HepG2 (cell line): ENCODE results near the gene MGAT2. TPM values are rescaled to one million over a fixed set of nuclear protein-coding genes. Genes with fewer than 3 reads are reported as not detected.

ENCODE experiments used
- AFF4 ChIP-seq: sonication (generic); formaldehyde crosslinking; IDR thresholded peaks from 2 replicates; pipeline ENCODE4 v1.4.0; 2020; ENCODE audit warnings: missing genetic modification reagents
- BATF2 ChIP-seq: sonication (generic); formaldehyde crosslinking; IDR thresholded peaks from 2 replicates; pipeline ENCODE4 v1.8.0; 2022; ENCODE audit warnings: mild to moderate bottlenecking, missing genetic modification reagents, moderate library complexity
- CHD4 ChIP-seq: fragments of 200-600 bp; sonication (generic); IDR thresholded peaks from 2 replicates; pipeline ENCODE4 v1.7.0; 2017; ENCODE audit warnings: mild to moderate bottlenecking, low read length, borderline replicate concordance
- FOSL2 ChIP-seq: sonication (generic); formaldehyde crosslinking; IDR thresholded peaks from 2 replicates; pipeline ENCODE4 v1.4.0; 2020; ENCODE audit warnings: missing genetic modification reagents
- HNRNPLL ChIP-seq: fragments of 200-400 bp; formaldehyde crosslinking; IDR thresholded peaks from 2 replicates; pipeline ENCODE4 v1.6.1; 2017; ENCODE audit warnings: mild to moderate bottlenecking, low read depth, low read length; ENCODE audit not compliant: poor library complexity, severe bottlenecking
- KDM3A ChIP-seq: IDR thresholded peaks from 2 replicates; pipeline ENCODE4 v1.6.1; 2018; ENCODE audit warnings: low read depth, missing compliant biosample characterization
- NPAS2 ChIP-seq: sonication (generic); formaldehyde crosslinking; IDR thresholded peaks from 2 replicates; pipeline ENCODE4 v1.8.0; 2022; ENCODE audit warnings: mild to moderate bottlenecking, missing genetic modification reagents, borderline replicate concordance
- PCBP1 ChIP-seq: fragments of 200-400 bp; formaldehyde crosslinking; IDR thresholded peaks from 2 replicates; pipeline ENCODE4 v1.6.1; 2017; ENCODE audit warnings: mild to moderate bottlenecking, low read depth, low read length, borderline replicate concordance
- RARA ChIP-seq: IDR thresholded peaks from 2 replicates; pipeline ENCODE4 v1.6.1; 2016; ENCODE audit warnings: missing genetic modification reagents, missing compliant biosample characterization
- SRSF1 ChIP-seq: fragments of 200-400 bp; formaldehyde crosslinking; optimal IDR thresholded peaks from 2 replicates; pipeline ENCODE3; 2017; ENCODE audit warnings: mild to moderate bottlenecking, low read depth, low read length, moderate library complexity
- TFDP1 ChIP-seq: IDR thresholded peaks from 2 replicates; pipeline ENCODE4 v1.6.1; 2016; ENCODE audit warnings: missing compliant biosample characterization, missing genetic modification reagents, borderline replicate concordance
- ZBTB7A ChIP-seq: sonication (generic); formaldehyde crosslinking; IDR thresholded peaks from 2 replicates; pipeline ENCODE4 v1.8.0; 2022; ENCODE audit warnings: mild to moderate bottlenecking, missing genetic modification reagents
- ZMAT5 ChIP-seq: sonication (generic); formaldehyde crosslinking; IDR thresholded peaks from 2 replicates; pipeline ENCODE4 v1.5.0; 2020; ENCODE audit warnings: mild to moderate bottlenecking, low read depth, missing genetic modification reagents, borderline replicate concordance
- ZMYM4 ChIP-seq: sonication (generic); formaldehyde crosslinking; IDR thresholded peaks from 2 replicates; pipeline ENCODE4 v1.8.1; 2023; ENCODE audit warnings: mild to moderate bottlenecking, missing genetic modification reagents
- ZNF143 ChIP-seq: sonication (generic); formaldehyde crosslinking; IDR thresholded peaks from 2 replicates; pipeline ENCODE4 v1.4.0; 2020; ENCODE audit warnings: missing genetic modification reagents
- ZNF253 ChIP-seq: sonication (generic); formaldehyde crosslinking; IDR thresholded peaks from 2 replicates; pipeline ENCODE4 v1.8.0; 2022; ENCODE audit warnings: mild to moderate bottlenecking, missing genetic modification reagents, borderline replicate concordance
- ZNF256 ChIP-seq: sonication (generic); formaldehyde crosslinking; conservative IDR thresholded peaks from 2 replicates; pipeline ENCODE4 v1.4.0; 2020; ENCODE audit warnings: missing genetic modification reagents
- ZNF367 ChIP-seq: sonication (generic); formaldehyde crosslinking; IDR thresholded peaks from 2 replicates; pipeline ENCODE4 v1.4.0; 2020; ENCODE audit warnings: missing genetic modification reagents, borderline replicate concordance
- ZNF430 ChIP-seq: sonication (generic); formaldehyde crosslinking; IDR thresholded peaks from 2 replicates; pipeline ENCODE4 v1.9.0; 2021; ENCODE audit warnings: mild to moderate bottlenecking, missing genetic modification reagents
- ZNF441 ChIP-seq: sonication (generic); formaldehyde crosslinking; IDR thresholded peaks from 2 replicates; pipeline ENCODE4 v1.7.0; 2021; ENCODE audit warnings: missing genetic modification reagents, borderline replicate concordance
- ZNF557 ChIP-seq: sonication (generic); formaldehyde crosslinking; IDR thresholded peaks from 2 replicates; pipeline ENCODE4 v1.4.0; 2020; ENCODE audit warnings: missing genetic modification reagents
- ZSCAN22 ChIP-seq: sonication (generic); formaldehyde crosslinking; IDR thresholded peaks from 2 replicates; pipeline ENCODE4 v1.4.0; 2020; ENCODE audit warnings: mild to moderate bottlenecking, missing genetic modification reagents
- polyA plus RNA-seq, 8 experiments: library from polyadenylated mRNA; depleted of rRNA in 3 of 8; stranded (reverse) in 7 of 8; unstranded in 1 of 8; fragments of >200 nt; fragmentation: Illumina TruSeq in 4 of 8; extraction: Trizol in 4 of 8; gene quantifications; 2 replicates each; pipeline versions ENCODE4 v1.2.1 to v1.2.3, GENCODE V29; 2011 to 2016; ENCODE audit warnings: low read depth in 4 of 8, missing spikeins in 1 of 8, mixed read lengths in 1 of 8; ENCODE audit not compliant: insufficient read depth in 1 of 8
- total RNA-seq, 5 experiments: library from RNA; depleted of rRNA; stranded (reverse); fragments of >200 nt; fragmentation: Illumina TruSeq; extraction: Trizol; gene quantifications; 2 replicates each; pipeline ENCODE4 v1.2.3, GENCODE V29; 2016; ENCODE audit warnings: low read depth in 1 of 5

MGAT2 gene
- total and polyA plus RNA-seq, 2 of the 13 experiments (the other 11 are each of a cell fraction or from before 2014, with no cell fraction given): 12.9 to 51.9 TPM

DNA sequence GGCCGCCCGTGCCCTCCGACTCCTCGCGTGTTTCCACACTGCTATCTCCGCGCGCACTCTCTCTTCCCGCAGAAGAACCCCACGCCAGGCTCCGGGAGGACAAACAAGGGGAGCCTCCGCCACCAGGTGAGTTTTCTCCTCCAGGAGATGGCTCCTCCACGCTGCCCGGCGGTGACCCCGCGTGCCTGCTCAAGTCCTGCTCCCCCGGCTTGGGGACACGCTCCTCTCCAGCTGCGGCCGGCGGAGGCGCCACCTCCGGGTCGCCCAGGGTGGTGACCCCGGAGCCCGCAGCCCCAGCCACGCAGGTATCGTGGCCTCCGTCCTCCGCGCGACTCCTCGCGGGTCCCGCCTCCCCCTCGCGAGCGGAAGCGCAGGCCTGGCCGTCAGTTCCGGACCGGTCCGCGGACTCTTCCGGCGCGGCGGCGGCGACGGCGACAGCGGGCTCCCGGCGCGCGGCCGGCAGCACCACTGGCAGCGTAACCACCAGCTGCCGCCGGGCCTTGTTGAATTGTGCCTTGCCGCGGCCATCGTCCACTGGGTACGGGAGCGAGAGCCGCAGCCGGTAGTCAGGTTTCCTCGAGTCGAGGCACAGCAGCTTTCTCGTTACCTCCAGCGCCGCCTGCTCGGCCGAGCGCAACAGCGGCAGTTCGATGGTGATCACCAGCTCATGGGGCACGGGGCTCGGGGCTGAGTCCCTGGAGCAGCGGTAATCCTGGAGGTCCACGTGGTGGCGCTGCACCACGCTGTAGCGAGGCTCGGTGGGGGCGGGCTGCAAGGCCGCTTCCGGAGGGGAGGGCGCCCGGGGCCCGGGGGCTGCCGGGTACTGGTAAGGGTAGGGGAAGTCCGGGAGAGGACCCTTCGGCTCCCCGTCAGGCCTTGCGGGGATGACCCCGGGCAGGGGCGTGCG is 13.3 kb downstream of the MGAT2 start (continued):
- TF ChIP-seq BATF2 (CRISPR knock-in tag) (peak; percentile 91), ZMAT5 (CRISPR knock-in tag) (no peak), ZNF557 (no peak), RARA (CRISPR knock-in tag) (peak; percentile 66; the same call in 1 of the 2 replicates), ZNF253 (peak; percentile 86; the same call in 1 of the 2 replicates), TFDP1 (CRISPR knock-in tag) (no peak; the same call in 1 of the 2 replicates), ZNF367 (CRISPR knock-in tag) (no peak), HNRNPLL (peak; percentile 99), NPAS2 (CRISPR knock-in tag) (no peak), SRSF1 (peak; percentile 81), KDM3A (CRISPR knock-in tag) (peak; percentile 97), ZNF143 (CRISPR knock-in tag) (peak; percentile 87), PCBP1 (no peak), CHD4 (no peak), ZNF256 (CRISPR knock-in tag) (no peak), AFF4 (CRISPR knock-in tag) (no peak), ZNF441 (peak; percentile 86), ZMYM4 (peak; percentile 67), ZSCAN22 (CRISPR knock-in tag) (peak; percentile 52; the same call in 1 of the 2 replicates), ZBTB7A (CRISPR knock-in tag) (peak; percentile 91), ZNF430 (CRISPR knock-in tag) (peak; percentile 88), FOSL2 (CRISPR knock-in tag) (peak; percentile 41)
